ENCODE results near the gene PPARA. TPM values are rescaled to one million over a fixed set of nuclear protein-coding genes. Genes with fewer than 3 reads are reported as not detected.
"Not testable (repeated sequence)": the region's sequence is repeated elsewhere in the genome, so short reads cannot be mapped to it uniquely, and the experiment has no call there.

The PPARA gene
- total RNA-seq, 6 donors from 2014 or later = 10.2 to 27.0 (median 20.9) TPM

- WGBS, 2 donors = 77 to 84% methylated on average over 8 to 24 of the region's 24 CpGs
Observed at GRCh38 chr22:46136486-46137217, 13.7 kb upstream of the PPARA start.

GRCh38 chr22:46137218-46137766, 13.0 kb upstream of the PPARA start:
- ATAC-seq (ENCODE audit: low FRiP score in 2 of 2) = no peak
- no peak for TF ChIP-seq CTCF (IDR thresholded peaks at IDR 0.05)
- no peak for TF ChIP-seq EP300 (IDR thresholded peaks at IDR 0.05)
- TF ChIP-seq POLR2AphosphoS5 (IDR thresholded peaks at IDR 0.05) = no peak
- TF ChIP-seq POLR2A (IDR thresholded peaks at IDR 0.05) = no peak
- Histone ChIP-seq H3K9me3 (no peaks in the 10 kb centered on the region), H3K27me3 (no peaks in the 10 kb centered on the region), H3K4me1 (no peaks in the 10 kb centered on the region), H3K27ac (no peak overlapping the region), H3K36me3 (no peaks in the 10 kb centered on the region), H3K4me3 (no peak overlapping the region)
- peak in 1 of 2 donors; percentile 33 for DNase-seq
- WGBS, 2 donors = 82 to 86% methylated on average over 10 to 14 of the region's 14 CpGs

More at GRCh38 chr22:46136486-46137217, 13.7 kb upstream of the PPARA start:
- TF ChIP-seq EP300 (IDR thresholded peaks at IDR 0.05) = no peak
- TF ChIP-seq POLR2A (IDR thresholded peaks at IDR 0.05) = no peak
- DNase-seq = peak in 1 of 2 donors; percentile 69
- Histone ChIP-seq H3K9me3 (no peaks in the 10 kb centered on the region), H3K27me3 (no peaks in the 10 kb centered on the region), H3K36me3 (no peaks in the 10 kb centered on the region), H3K27ac (no peak overlapping the region), H3K4me1 (no peaks in the 10 kb centered on the region), H3K4me3 (no peak overlapping the region)
- ATAC-seq (ENCODE audit: low FRiP score in 2 of 2) = no peak

- H3K9me3 ChIP-seq = no peaks in the 10 kb centered on the region
- no peak overlapping the region for H3K27ac ChIP-seq
- DNase-seq (peak in 1 of 2 donors; percentile 52), ATAC-seq (ENCODE audit: low FRiP score in 2 of 2) (no peak)
- TF ChIP-seq POLR2AphosphoS5 (IDR thresholded peaks at IDR 0.05) (no peak), EP300 (IDR thresholded peaks at IDR 0.05) (no peak), POLR2A (IDR thresholded peaks at IDR 0.05) (no peak), CTCF (IDR thresholded peaks at IDR 0.05) (no peak)
- H3K36me3 ChIP-seq = no peaks in the 10 kb centered on the region
- H3K4me3 ChIP-seq = no peak overlapping the region
- no peaks in the 10 kb centered on the region for H3K27me3 ChIP-seq
- 91 to 95% methylated on average over 14 of the region's 14 CpGs for WGBS, 2 donors
- H3K4me1 ChIP-seq = no peaks in the 10 kb centered on the region
Observed at GRCh38 chr22:46138058-46138797, 12.1 kb upstream of the PPARA start.

GRCh38 chr22:46139417-46139816, 10.9 kb upstream of the PPARA start:
- H3K9me3 ChIP-seq, H3K27me3 ChIP-seq, H3K4me3 ChIP-seq, H3K36me3 ChIP-seq, DNase-seq, H3K4me1 ChIP-seq: not testable (repeated sequence)
- ATAC-seq (ENCODE audit: low FRiP score in 2 of 2) = peak in 1 of 2 donors; percentile 28
- 67 to 86% methylated on average over 8 to 9 of the region's 9 CpGs for WGBS, 2 donors
- H3K27ac ChIP-seq = peak overlapping the region in 3 of 4 donors; percentile 59 to 77 (median 75)

GRCh38 chr22:46139895-46140350, 10.4 kb upstream of the PPARA start:
- ATAC-seq (ENCODE audit: low FRiP score in 2 of 2) (peak in 1 of 2 donors; percentile 17), DNase-seq (peak in 1 of 2 donors; percentile 66)
- Histone ChIP-seq H3K4me1 (no peaks in the 10 kb centered on the region), H3K27ac (peak overlapping the region in 3 of 4 donors; percentile 59 to 77 (median 75)), H3K36me3 (no peaks in the 10 kb centered on the region), H3K27me3 (no peaks in the 10 kb centered on the region), H3K9me3 (no peaks in the 10 kb centered on the region), H3K4me3 (no peak overlapping the region)
- TF ChIP-seq EP300 (IDR thresholded peaks at IDR 0.05) (no peak), POLR2AphosphoS5 (IDR thresholded peaks at IDR 0.05) (no peak), CTCF (IDR thresholded peaks at IDR 0.05) (no peak), POLR2A (IDR thresholded peaks at IDR 0.05) (no peak)
- 69 to 96% methylated on average over 4 to 10 of the region's 17 CpGs for WGBS, 2 donors

Measured in upper lobe of left lung (tissue), 6 donors.